Fibroblast of peridontal ligament (primary cell): Measurements from ENCODE around the gene EFNA4.

Experiments used
- DNase-seq: peaks from one replicate; pipeline ENCODE4 v3.0.0-alpha.2; 2010; ENCODE audit errors: extremely low read depth

EFNA4 gene

GRCh38 chr1:155063550-155064110, at the start of gene EFNA4:
Gene EFNA4 (plus strand): TSS chr1:155063740. CDS start chr1:155063824, 84 bp downstream.
- peak; percentile 68 for DNase-seq

- no peak for DNase-seq
These were observed 48.6 kb upstream of the EFNA4 start for GRCh38 chr1:155014709-155015508.

- no peak for DNase-seq
These were observed 47.9 kb upstream of the EFNA4 start for GRCh38 chr1:155015527-155016230.

GRCh38 chr1:155016231-155016831, 47.2 kb upstream of the EFNA4 start:
- no peak for DNase-seq

GRCh38 chr1:155017041-155017945, 46.2 kb upstream of the EFNA4 start:
- peak; percentile 80 for DNase-seq

GRCh38 chr1:155017946-155018316, 45.6 kb upstream of the EFNA4 start:
- DNase-seq, result no peak

- peak; percentile 7 for DNase-seq
These were observed 44.8 kb upstream of the EFNA4 start for GRCh38 chr1:155018617-155019348.

GRCh38 chr1:155019377-155020245, 43.9 kb upstream of the EFNA4 start:
- no peak for DNase-seq

- no peak for DNase-seq
These were observed 41.2 kb upstream of the EFNA4 start for GRCh38 chr1:155022136-155022926.

GRCh38 chr1:155022927-155023236, 40.7 kb upstream of the EFNA4 start:
- no peak for DNase-seq

GRCh38 chr1:155023627-155024026, 39.9 kb upstream of the EFNA4 start:
- no peak for DNase-seq

GRCh38 chr1:155024315-155024714, 39.2 kb upstream of the EFNA4 start:
- no peak for DNase-seq

GRCh38 chr1:155026154-155026553, 37.4 kb upstream of the EFNA4 start:
- DNase-seq, result no peak

- no peak for DNase-seq
These were observed 37.0 kb upstream of the EFNA4 start for GRCh38 chr1:155026588-155026987.

- no peak for DNase-seq
These were observed 33.9 kb upstream of the EFNA4 start for GRCh38 chr1:155029513-155030242.

- no peak for DNase-seq
These were observed 33.2 kb upstream of the EFNA4 start for GRCh38 chr1:155030243-155030795.

- DNase-seq, result no peak
These were observed 32.6 kb upstream of the EFNA4 start for GRCh38 chr1:155030899-155031298.

- no peak for DNase-seq
These were observed 30.7 kb upstream of the EFNA4 start for GRCh38 chr1:155032886-155033285.
